Transverse colon (tissue), 4 donors: Measurements from ENCODE around the gene GSTCD.
"Not testable (repeated sequence)": the region's sequence is repeated elsewhere in the genome, so short reads cannot be mapped to it uniquely, and the experiment has no call there.

Source experiments
- CTCF ChIP-seq, 5 experiments: fragments of 200-600 bp in 3 of 5; fragments of 450-650 bp in 2 of 5; sonication (generic) in 3 of 5; IDR thresholded peaks; 1 replicate in 2 of 5; 2 replicates in 3 of 5; pipeline ENCODE4 v1.5.1; 2016 to 2017; ENCODE audit warnings: antibody characterized with exemption in 5 of 5, inconsistent platforms in 3 of 5, mild to moderate bottlenecking in 2 of 5, moderate library complexity in 1 of 5
- POLR2AphosphoS5 ChIP-seq, 3 donors: sonication (generic); formaldehyde crosslinking; IDR thresholded peaks; one replicate each; pipeline ENCODE4 v1.6.1; 2016; ENCODE audit warnings: antibody characterized with exemption in 3 of 3

GRCh38 chr4:105770524-105770923, 61.9 kb downstream of the GSTCD start:
- TF ChIP-seq CTCF, POLR2AphosphoS5 (IDR thresholded peaks at IDR 0.05): not testable (repeated sequence)
